Astrocyte of the hippocampus (primary cell): ENCODE measurements around the gene COQ9.
"Not testable (repeated sequence)": the region's sequence is repeated elsewhere in the genome, so short reads cannot be mapped to it uniquely, and the experiment has no call there.

ENCODE experiments used
- DNase-seq: peaks from one replicate; pipeline ENCODE4 v3.0.0; 2011; ENCODE audit warnings: low read depth, low spot score

The COQ9 gene, protein sequence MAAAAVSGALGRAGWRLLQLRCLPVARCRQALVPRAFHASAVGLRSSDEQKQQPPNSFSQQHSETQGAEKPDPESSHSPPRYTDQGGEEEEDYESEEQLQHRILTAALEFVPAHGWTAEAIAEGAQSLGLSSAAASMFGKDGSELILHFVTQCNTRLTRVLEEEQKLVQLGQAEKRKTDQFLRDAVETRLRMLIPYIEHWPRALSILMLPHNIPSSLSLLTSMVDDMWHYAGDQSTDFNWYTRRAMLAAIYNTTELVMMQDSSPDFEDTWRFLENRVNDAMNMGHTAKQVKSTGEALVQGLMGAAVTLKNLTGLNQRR

DNA sequence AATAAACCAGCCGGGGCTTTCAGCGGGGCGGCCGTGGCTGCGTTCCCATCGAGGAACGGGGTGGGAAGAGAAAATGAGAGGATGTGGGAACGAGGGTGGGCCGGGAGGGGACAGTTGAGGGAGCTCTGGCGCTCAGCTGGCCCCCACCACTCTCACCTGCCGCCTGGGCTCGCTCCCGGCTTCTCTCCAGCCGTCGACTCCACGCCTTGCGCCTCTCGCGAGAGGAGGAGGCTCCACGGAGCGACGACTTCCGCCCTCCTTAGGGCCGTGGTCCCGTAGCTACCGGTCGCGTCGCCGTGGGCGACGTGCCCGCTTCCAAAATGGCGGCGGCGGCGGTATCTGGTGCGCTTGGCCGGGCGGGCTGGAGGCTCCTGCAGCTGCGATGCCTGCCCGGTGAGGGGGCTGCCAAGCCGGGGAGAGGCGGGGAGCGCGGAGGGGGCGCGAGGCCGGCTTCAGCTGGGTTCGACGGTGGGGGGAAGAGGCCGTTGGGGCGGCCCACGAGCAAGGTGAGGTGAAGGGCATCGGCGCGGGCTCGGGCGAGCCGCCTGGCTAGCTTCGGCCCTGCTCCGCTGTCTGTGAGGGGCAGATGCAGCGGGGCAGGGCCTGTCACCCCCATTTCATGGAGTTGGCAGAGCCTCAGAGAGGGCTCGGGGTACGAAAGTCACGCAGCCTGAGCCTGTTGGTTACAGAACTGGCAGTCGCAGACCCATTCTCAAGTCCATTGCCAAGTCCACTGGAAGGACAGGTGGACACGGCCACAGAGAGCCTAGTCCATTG, at the start of gene COQ9, which contains the start of gene CIAPIN1:
TSS of gene COQ9 (plus strand) at position 294 of the 777 bp plus-strand sequence. CDS start at position 321, 27 bp downstream.
TSS of gene CIAPIN1 (minus strand) at position 200 of the 777 bp plus-strand sequence. CDS start 6,457 bp downstream, outside the sequence.
- peak; percentile 98 for DNase-seq

DNA sequence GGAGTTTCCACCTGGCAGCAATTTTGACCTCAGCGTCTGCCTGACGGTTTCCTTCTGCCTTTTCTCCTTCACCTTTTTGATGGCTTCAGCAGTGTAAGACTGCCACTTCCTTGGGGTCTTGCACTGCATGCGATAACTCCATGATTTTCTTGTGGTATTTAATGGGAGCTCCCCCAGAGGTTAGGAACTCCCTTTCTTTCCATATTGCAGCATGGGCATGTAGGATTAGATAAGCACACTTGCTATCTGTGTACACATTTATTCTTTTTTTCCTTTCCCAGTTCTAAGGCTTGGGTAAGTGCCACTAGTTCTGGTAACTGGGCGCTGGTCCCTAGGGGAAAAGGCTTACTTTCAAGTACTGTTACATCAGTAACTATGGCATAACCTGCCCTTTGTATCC, 49.8 kb upstream of the COQ9 start:
- DNase-seq: not testable (repeated sequence)

DNA sequence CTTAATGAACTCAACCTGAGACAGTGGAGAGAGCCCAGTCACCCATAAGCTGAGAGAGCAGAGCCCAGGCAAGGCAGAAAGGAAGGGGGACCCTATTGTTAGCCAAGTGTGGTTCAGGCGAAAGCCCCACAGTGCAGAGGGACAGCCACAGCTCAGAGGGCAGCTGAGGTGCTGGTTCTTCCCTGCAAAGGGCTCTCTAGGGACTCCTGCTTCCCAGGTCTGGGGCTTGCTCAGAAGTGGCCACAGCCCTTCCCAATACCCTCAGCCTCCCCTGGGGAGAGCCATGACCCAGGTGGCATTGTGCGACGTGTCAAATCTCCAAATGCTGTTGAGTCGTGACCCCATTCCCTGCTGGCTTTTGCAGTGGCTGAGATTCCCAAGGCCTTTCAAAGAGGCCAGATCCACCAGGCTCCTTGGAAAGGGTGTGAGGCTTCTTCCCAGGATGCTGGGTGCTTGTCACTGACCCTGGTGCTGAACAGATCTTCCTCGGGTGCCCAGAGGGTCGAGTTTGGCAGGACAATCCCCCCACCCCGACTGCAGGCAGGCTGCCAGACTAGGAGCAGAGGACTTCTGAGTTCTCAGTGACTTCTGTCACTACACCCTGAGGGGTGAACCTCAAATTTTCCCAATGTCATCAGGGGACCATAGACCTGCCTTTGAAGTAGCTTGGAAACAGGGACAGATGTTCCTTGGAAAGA, 45.2 kb upstream of the COQ9 start:
- no peak for DNase-seq

DNA sequence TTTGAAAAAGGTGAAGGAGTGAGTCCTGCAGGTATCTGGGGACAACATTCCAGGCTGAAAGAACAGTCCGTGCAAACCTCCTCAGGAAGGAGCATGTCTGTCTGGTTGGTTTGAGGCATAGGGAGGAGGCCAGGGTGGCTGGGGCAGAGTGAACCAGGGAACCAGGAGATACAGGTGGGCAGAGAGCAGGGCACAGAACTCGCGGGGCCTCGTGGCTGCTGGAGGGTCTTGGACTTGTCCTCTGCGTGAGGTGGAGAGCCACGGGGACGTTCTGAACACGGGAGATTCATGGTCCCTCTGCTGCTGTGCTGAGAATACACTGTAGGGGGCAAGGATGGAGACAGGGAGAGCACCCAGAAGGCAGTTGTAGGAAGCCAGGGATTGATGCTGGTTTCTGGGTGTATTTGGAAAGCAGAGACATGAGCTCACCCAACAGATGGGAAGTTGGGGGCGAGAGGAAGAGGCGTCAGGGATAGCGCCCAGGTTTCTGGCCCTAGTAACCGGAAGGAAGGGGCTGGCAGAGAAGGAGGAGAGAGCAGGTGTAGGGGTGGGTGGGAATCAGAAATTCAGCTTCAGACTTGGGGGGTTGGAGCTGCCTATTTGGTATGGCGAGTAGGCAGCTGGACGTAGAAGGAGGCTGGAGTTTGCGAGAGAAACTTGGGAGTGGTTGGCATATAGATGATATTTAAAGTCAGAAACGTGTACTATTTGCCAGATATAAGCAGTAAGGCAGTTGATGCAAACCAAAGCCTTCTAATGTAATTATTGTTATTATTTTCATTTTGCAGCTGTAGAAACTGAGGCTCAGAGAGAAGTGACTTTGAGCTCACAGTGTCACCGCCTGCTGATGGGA, 43.1 kb upstream of the COQ9 start, which contains the start of gene CCL17:
TSS of gene CCL17 (plus strand) at position 803 of the 853 bp plus-strand sequence. CDS start 9,166 bp downstream, outside the sequence.
- DNase-seq: no peak

DNA sequence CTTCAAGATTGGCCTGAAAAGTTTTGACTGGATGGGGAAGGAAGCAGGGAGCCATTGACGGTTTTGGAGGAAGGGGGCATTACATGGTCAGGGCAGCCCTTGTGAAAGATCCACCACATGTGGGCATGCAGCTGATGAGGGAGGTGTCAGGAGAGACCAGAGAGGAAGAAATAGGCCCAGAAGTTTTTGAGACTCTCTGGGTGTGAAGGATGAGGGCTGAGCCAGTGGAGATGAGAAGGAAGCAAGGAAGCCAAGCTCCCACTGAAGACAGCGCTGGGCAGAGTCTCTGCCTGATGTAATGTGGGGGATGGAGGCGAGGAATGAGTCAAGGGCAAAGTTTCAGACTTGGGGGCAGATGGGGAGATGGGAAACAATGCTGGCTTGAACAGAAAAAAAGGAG, 42.2 kb upstream of the COQ9 start:
- DNase-seq: no peak

DNA sequence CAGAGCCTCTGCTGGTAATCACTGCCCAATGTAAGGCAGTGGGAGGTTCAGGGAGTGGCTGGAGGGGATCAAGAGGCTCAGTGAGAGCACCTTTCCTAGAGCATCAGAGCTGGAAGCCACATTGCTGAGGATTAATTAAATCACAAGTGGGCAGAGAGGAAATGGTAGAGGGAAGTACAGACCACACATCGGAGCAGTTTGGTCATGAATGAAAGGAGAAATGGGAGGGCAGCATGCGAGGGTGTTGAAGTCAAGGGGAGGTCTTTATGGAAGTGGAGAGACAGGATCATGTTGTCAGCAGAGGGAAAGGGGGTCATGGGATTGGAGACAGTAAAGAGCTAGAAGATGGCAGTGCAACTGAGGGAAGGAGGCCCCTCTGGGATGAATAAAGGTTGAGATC, 40.4 kb upstream of the COQ9 start:
- DNase-seq: no peak

DNA sequence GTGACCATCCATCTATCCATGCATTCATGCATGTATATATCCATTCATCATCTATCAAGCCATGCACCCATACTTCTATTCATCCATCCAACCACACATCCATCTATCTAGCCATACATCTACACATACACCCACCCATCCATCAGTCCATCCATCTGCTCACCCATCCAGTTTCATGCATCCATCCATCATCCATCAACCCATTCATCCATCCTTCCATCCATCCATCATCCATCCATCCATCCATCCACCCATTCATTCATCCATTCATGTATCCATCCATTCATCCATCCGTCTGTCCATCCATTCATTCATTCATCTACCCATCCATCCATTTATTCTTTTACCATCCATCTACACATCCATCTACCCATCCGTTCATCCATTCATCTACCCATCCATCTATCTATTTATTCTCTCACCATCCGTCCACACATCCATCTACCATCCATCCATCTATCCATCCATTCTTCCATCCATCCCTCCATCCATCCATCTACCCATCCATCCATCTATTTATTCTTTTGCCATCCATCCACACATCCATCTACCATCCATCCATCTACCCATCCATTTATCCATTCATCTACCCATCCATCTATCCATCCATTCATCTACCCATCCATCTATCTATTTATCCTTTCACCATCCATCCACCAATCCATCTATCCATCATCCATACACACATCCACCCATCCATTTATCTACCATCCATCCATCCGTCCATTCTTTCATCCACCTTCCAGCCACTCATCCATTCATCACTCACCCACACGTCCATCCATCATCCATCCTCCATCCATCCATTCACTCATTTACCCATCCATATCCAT, 39.5 kb upstream of the COQ9 start:
- DNase-seq: no peak

DNA sequence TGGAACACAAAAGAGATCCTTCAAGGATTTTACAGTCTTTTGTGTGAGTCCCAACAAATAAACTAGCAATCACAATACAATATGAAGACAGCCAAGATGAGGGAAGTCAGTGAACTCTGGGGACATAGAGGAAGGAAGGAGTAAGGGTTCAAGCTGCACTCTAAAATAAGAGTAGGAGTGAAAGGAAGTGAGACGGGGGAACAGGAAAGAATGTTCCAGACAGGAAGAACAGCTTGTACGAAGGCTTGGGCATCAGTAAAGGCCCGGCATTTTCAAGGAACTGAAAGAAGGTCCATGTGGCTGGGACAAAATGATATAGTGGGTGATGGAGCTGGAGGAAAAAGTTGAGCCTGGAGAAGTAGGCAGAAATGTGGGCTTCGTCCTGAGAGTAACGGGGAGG, 38.2 kb upstream of the COQ9 start:
- no peak for DNase-seq

DNA sequence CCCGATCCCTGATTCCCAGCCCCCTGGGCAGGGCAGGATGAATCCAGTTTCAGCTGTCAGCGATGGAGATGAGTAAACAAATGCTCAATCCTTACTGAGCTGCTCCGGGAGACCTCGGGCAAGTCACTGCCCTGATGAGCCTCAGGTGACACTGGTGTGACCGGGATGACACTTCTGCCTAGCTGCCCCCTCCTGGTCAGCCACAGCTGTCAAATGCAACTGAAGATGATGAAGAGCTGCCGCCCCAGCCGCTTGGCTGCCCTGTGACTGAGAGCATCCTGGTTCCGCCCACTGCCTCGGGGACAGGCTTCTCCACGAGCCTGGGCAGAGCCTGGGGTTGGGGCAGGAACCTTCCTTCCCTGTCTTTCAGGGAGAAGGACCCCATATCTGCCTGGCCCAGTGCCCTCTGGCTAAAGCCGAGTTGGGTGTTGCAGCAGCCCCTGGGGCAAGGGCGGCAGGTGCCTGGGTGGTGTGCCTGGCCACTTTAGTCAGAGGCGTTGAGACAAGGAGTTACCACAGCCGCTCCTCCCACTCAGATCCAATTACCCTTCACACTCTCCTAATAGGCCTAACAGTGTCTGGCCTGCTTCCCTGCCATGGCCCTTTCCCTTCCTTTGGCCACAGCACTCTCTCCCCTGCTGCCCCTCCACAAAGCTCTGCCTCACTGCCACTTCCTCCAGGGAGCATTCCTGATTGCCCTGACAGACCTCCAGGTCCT, 37.2 kb upstream of the COQ9 start:
- DNase-seq: no peak

DNA sequence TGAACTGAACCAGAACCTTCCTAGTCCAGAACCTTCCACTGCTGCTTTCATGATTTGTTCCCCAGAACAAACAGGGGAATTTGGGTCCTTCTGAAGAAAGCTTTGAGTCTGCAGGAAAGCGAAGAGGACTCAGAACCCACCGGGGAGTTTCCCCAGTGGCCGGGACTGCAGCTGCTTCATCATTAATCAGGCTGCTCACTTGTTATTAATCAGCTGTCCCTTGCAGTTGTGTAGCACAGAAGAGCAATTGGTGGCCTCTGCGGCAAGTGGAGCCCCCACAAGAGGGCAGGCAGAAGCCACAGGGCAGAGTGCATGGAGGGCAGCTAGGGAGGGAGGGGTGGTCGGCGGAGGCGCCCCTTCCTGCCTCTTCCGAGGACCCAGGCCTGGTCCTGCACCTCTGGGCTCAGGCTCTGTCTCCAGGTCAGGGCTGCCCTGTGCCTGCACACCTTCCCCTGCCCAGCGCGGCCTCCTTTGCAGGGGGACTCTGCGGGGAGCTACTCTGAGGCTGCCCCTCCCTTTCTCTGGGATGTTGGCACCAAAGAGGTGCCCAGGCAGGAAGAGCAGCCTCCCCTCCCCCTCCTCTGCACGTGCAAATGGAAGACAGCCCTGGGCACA, 35.8 kb upstream of the COQ9 start:
- no peak for DNase-seq

DNA sequence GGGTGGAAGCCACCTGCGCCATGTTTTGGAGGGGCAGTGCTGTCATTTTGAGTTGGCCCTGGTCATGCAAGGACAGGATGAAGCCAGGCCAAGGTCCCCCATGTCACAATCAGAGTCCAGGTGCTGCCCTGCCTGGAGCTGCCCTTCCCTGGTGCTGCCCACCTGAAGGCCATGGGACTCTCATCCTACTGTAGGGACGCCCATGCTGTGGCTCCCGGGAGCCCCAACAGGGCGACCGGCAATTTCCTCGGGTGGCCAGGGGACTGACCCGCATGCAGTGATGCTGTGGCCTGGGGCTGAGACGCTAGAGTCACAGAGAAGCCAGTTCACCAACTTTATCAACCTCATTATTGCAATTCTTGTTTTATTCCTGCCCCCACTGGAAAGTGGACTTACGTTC, 34.7 kb upstream of the COQ9 start:
- no peak for DNase-seq

DNA sequence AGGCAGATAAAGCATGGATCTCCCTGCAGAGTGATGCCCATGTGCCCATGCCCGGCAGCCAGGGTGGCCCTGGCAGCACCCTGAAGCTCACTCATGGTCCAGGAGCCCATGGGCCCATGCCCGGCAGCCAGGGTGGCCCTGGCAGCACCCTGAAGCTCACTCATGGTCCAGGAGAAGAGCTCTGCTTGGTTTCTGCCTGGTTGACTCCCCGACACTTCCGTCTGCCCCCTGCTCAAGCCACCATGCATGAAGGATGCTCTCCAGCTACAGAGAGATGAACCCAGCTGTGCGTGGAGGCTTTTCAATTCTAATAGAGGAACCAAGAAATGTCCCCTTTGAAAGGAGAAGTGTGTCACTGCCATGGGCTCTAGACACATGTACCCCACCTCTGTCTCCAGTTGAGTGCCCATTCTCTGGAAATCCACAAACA, 34.0 kb upstream of the COQ9 start:
- no peak for DNase-seq

DNA sequence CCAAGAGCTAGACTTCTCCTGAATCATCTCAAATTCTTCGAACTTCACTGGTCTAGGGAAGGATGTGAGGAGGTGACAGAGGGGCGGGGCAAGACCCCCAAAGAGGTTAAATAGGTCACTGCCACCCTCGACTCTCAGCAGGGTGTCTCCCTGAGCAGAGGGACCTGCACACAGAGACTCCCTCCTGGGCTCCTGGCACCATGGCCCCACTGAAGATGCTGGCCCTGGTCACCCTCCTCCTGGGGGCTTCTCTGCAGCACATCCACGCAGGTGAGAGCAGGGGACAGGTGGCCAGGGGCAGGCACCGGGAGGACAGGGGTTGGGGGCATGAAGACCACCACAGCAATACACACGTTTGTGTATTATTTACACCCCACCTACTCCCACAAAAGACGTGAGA, 33.5 kb upstream of the COQ9 start:
- no peak for DNase-seq

DNA sequence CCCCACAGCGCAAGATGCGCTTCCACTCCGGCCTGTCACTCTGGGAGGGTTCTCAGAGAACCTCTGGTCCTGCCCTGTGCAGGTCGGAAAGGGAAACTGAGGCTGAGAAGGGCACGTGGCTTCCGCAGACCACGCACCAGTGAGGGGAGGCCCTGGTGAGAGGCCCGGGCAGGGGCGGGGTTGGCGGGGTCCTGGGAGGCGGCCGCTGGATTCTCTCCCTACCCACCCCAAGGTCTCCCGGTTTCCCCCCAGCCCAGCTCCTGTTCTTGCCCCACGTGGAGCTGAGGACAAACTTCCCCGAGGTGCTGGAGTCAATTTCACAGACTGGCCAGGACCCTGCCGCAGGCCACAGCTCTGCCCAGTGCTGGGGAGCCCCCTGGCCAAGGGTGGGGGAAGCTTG, 31.2 kb upstream of the COQ9 start:
- no peak for DNase-seq

DNA sequence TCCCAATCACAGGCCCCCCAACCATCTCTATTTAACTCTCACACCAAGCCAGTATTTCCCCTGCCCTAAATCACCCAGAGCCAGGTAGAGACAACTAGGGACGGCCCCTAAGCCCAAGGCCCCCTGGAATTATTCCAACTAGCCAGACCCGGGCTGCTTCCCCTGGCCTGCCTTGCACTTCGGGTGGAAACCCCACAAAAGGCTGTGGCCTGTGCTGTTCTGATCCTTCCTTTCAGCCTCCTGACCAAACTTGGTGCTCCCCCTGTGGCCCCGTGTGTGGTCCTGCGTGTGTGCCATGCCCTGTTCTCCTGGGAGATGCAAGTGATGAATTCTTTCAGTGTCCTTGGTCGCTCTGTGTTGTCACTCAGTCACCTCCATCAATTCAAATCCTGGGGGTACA, 27.8 kb upstream of the COQ9 start:
- no peak for DNase-seq

DNA sequence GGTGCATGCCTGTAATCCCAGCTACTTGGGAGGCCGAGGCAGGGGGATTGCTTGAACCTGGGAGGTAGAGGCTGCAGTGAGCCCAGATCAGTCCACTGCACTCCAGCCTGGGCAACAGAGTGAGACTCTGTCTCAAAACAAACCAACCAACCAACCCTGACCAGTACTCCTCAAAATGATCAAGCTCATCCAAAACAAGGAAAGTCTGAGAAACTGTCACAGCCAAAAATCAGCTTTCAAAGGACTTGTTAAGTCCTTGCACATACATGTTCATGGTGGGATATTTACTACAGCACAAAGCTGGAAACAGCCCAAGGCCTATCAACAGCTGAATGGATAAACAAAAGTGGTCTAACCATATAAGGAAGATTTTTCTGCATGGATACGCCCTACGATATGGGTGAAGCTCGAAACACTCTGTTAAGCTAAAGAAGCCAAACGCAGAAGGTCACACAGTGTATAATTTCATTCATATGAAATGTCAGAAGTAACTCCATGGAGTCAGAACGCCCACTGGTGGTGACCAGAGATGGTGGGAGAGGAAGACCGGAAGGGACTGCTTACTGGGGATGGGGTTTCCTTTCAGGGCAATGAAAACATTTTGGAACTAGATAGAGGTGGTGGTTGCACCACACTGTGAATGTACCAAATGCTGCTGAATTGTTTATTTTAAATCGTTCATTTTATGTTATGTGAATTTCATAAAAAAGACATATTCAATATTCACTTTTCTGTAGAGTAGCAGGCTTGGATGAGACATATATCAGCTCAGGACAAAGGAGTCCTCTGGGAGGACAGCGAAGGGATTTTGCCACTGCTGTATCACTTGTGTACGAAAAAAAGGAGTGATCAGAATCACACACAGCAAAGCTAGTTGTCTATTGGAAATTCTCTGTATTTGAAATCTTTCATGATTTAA, 25.0 kb upstream of the COQ9 start:
- DNase-seq: peak; percentile 61

DNA sequence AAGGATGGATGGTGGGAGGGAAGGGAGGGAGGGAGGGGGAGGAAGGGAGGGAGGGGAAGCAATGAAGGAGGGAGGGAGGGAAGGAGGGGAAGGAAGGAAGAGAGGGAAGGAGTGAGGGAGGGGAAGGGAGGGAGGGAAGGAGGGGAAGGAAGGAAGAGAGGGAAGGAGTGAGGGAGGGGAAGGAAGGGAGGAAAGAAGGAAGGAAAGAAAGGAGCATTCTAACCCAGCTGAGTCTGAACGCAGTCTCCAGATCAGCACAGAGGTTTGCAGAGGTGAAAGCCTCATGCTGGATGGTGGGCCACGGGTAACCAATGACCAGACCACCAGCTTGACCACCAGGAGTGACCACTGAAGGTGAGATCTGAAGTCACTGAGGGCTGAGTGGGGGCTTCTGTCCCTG, 24.1 kb upstream of the COQ9 start:
- no peak for DNase-seq

DNA sequence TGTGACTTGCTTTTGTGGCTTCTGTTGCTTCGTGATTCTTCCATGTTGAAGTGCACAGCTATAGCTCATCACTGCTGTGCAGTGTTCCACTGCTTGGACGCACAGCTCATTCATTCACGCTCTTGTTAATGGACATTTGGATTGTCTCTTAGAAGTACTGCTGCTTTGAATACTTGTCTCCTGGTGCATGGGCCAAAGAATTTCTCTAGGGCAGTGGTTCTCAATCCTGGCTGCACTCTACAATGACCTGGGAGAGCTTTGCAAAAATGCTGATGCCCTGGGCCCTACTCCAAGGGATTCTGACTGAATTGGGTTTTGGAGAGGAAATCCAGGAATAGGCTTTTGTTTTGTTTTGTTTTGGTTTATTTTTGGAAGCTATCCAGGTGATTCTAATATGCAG, 22.7 kb upstream of the COQ9 start:
- peak; percentile 13 for DNase-seq
